OCI-LY3 (cell line): ENCODE results near the gene PET100.

Source experiments
- H2AFZ ChIP-seq: fragments of 200-600, 300-600 bp; shearing (Covaris generic); 2 replicates; pipeline ENCODE4 v1.6.0; 2014; ENCODE audit warnings: antibody characterized with exemption, low read depth, low read length
- H3K27ac ChIP-seq: fragments of 200-600, 300-600 bp; sonication (generic); 2 replicates; pipeline ENCODE4 v1.5.1; 2014; ENCODE audit warnings: mild to moderate bottlenecking, low read length, moderate library complexity, mixed read lengths
- H3K27me3 ChIP-seq: fragments of 200-600, 300-600 bp; sonication (generic); 2 replicates; pipeline ENCODE4 v1.6.1; 2014; ENCODE audit warnings: low read depth, low read length, mixed read lengths
- H3K36me3 ChIP-seq: fragments of 200-600, 300-600 bp; sonication (generic); replicated peaks from 2 replicates; pipeline ENCODE3; 2014; ENCODE audit warnings: low read depth, low read length, mixed read lengths
- H3K4me1 ChIP-seq: fragments of 300-600, 200-600 bp; sonication (generic); 2 replicates; pipeline ENCODE4 v1.6.1; 2014; ENCODE audit warnings: low read length, mixed read lengths
- H3K4me2 ChIP-seq: fragments of 200-600, 300-600 bp; sonication (generic); 2 replicates; pipeline ENCODE4 v1.6.1; 2014; ENCODE audit warnings: low read length, mixed read lengths
- H3K4me3 ChIP-seq: fragments of 300-600, 200-600 bp; sonication (generic); 2 replicates; pipeline ENCODE4 v1.5.1; 2014; ENCODE audit warnings: antibody characterized with exemption, mild to moderate bottlenecking, low read length, moderate library complexity
- H3K79me2 ChIP-seq: fragments of 300-600, 200-600 bp; shearing (Covaris generic); 2 replicates; pipeline ENCODE4 v1.6.1; 2014; ENCODE audit warnings: mild to moderate bottlenecking, low read length, mixed read lengths
- H3K9ac ChIP-seq: fragments of 300-600, 200-600 bp; shearing (Covaris generic); 2 replicates; pipeline ENCODE4 v1.6.0; 2014; ENCODE audit warnings: mild to moderate bottlenecking, low read length, moderate library complexity
- H3K9me3 ChIP-seq: fragments of 200-600, 300-600 bp; shearing (Covaris generic); 2 replicates; pipeline ENCODE4 v1.6.1; 2014; ENCODE audit warnings: low read length, mixed read lengths; ENCODE audit not compliant: insufficient read depth
- H4K20me1 ChIP-seq: fragments of 200-600, 300-600 bp; sonication (generic); 2 replicates; pipeline ENCODE4 v1.6.1; 2016; ENCODE audit warnings: low read length, mixed read lengths; ENCODE audit not compliant: insufficient read depth
- CTCF ChIP-seq: fragments of 200-600, 300-600 bp; sonication (generic); IDR thresholded peaks from 2 replicates; pipeline ENCODE4 v1.5.1; 2014; ENCODE audit warnings: antibody characterized with exemption, low read length, low read depth
- EZH2phosphoT487 ChIP-seq: fragments of 200-600 bp; shearing (Covaris generic); IDR thresholded peaks from 2 replicates; pipeline ENCODE4 v1.6.1; 2018; ENCODE audit warnings: antibody characterized with exemption, mixed run types, low read depth

PET100 gene

GRCh38 chr19:7661744-7662538, 32.3 kb downstream of the PET100 start:
- no peaks in the 10 kb centered on the region for H3K79me2 ChIP-seq
- H3K4me3 ChIP-seq: no peak overlapping the region
- no peak overlapping the region for H3K9ac ChIP-seq
- H3K9me3 ChIP-seq: no peaks in the 10 kb centered on the region
- no peak overlapping the region for H3K4me2 ChIP-seq
- H3K27ac ChIP-seq: no peak overlapping the region
- H3K4me1 ChIP-seq: no peaks in the 10 kb centered on the region; the same call in 1 of the 2 replicates
- peaks cover 7% of the 10 kb centered on the region for H3K27me3 ChIP-seq
- no peaks in the 10 kb centered on the region for H3K36me3 ChIP-seq
- H2AFZ ChIP-seq: no peak overlapping the region
- no peak for TF ChIP-seq CTCF
- no peak for TF ChIP-seq EZH2phosphoT487
- H4K20me1 ChIP-seq: no peaks in the 10 kb centered on the region

GRCh38 chr19:7662657-7663056, 33.1 kb downstream of the PET100 start:
- no peak overlapping the region for H2AFZ ChIP-seq
- H4K20me1 ChIP-seq: no peaks in the 10 kb centered on the region
- H3K9me3 ChIP-seq: no peaks in the 10 kb centered on the region
- H3K9ac ChIP-seq: no peak overlapping the region
- H3K36me3 ChIP-seq: no peaks in the 10 kb centered on the region
- peaks cover 7% of the 10 kb centered on the region for H3K27me3 ChIP-seq
- no peak overlapping the region for H3K4me3 ChIP-seq
- H3K4me2 ChIP-seq: no peak overlapping the region
- no peak overlapping the region for H3K27ac ChIP-seq
- H3K4me1 ChIP-seq: no peaks in the 10 kb centered on the region; the same call in 1 of the 2 replicates
- no peak for TF ChIP-seq EZH2phosphoT487
- TF ChIP-seq CTCF: no peak
- H3K79me2 ChIP-seq: no peaks in the 10 kb centered on the region

GRCh38 chr19:7663706-7664105, 34.1 kb downstream of the PET100 start:
- Histone ChIP-seq H4K20me1 (no peaks in the 10 kb centered on the region), H2AFZ (no peak overlapping the region), H3K36me3 (no peaks in the 10 kb centered on the region), H3K9ac (no peak overlapping the region), H3K79me2 (no peaks in the 10 kb centered on the region), H3K4me1 (no peaks in the 10 kb centered on the region), H3K27me3 (peaks cover under 1% of the 10 kb centered on the region; the same call in 1 of the 2 replicates), H3K4me3 (no peak overlapping the region), H3K4me2 (no peak overlapping the region), H3K9me3 (no peaks in the 10 kb centered on the region), H3K27ac (no peak overlapping the region)
- TF ChIP-seq EZH2phosphoT487 (no peak), CTCF (no peak)

- Histone ChIP-seq H3K4me1 (no peaks in the 10 kb centered on the region), H3K9me3 (no peaks in the 10 kb centered on the region), H3K4me2 (no peak overlapping the region), H2AFZ (no peak overlapping the region), H3K9ac (no peak overlapping the region), H3K79me2 (no peaks in the 10 kb centered on the region), H3K4me3 (no peak overlapping the region), H3K36me3 (no peaks in the 10 kb centered on the region), H3K27ac (no peak overlapping the region), H4K20me1 (no peaks in the 10 kb centered on the region), H3K27me3 (peaks cover 8% of the 10 kb centered on the region; the same call in 1 of the 2 replicates)
- TF ChIP-seq CTCF (no peak), EZH2phosphoT487 (no peak)
These were observed 35.5 kb downstream of the PET100 start for GRCh38 chr19:7665076-7665475.
